Measurements from ENCODE around the gene PRPS2. TPM values are rescaled to one million over a fixed set of nuclear protein-coding genes. Genes with fewer than 3 reads are reported as not detected.
A peak's percentile ranks its signal among the peaks of the same experiment; 100 is the strongest.

The PRPS2 gene
- total RNA-seq, 1 experiment from 2014 or later: 56.6 TPM

DNA sequence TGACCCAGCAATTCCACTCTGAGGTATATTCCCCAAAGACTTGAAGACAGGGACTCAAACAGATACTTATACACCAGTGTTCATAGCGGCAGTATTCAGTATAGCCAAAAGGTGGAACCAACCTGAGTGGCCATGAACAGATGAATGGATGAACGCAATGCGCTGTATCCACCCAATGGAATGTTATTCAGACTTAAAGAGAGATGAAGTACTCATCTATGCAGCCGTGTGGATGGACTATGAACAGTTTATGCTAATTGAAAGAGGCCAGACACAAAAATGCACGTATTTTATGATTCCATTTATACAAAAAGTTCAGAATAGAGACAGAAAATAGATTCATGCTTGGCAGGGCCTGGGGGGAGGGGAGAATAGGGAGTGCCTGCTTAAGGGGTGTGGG is 26.3 kb downstream of the PRPS2 start:
- Histone ChIP-seq H3K27ac (ENCODE audit: low read length) (no peak overlapping the region), H3K27me3 (ENCODE audit: low read length) (no peaks in the 10 kb centered on the region), H3K4me2 (ENCODE audit: low read depth, low read length, poor library complexity, severe bottlenecking) (no peak overlapping the region), H3K4me3 (ENCODE audit: low read length) (no peak overlapping the region), H4K20me1 (ENCODE audit: insufficient read depth, low read depth, low read length) (no peaks in the 10 kb centered on the region), H2AFZ (ENCODE audit: low read length) (no peak overlapping the region), H3K9ac (ENCODE audit: low read length) (no peak overlapping the region), H3K4me1 (ENCODE audit: low read length) (no peaks in the 10 kb centered on the region), H3K36me3 (ENCODE audit: insufficient read depth, low read length) (peaks cover 6% of the 10 kb centered on the region; the same call in 1 of the 2 replicates), H3K9me3 (ENCODE audit: low read length) (no peaks in the 10 kb centered on the region), H3K79me2 (ENCODE audit: low read length) (no peaks in the 10 kb centered on the region), H3K9me2 (replicated peaks; ENCODE audit: insufficient read depth, low read length) (no peaks in the 10 kb centered on the region)
- DNase-seq: no peak

DNA sequence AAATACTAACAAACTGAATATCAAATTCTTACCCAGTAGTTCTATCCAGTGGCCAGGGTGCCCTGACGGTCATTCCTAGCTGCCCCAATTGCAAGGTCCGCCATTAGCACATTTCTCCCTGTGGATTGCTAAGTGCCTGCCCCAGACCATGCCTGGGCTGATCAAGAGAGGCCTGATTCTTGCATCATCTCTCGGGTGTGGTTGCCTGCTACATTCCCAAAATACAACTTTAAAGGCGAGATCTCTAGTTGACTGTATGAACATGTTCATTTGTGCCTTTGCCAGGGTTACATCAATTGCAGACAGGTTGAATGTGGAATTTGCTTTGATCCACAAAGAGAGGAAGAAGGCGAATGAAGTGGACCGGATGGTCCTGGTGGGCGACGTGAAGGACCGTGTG is 28.0 kb downstream of the PRPS2 start:
- Histone ChIP-seq H3K27me3 (ENCODE audit: low read length) (no peaks in the 10 kb centered on the region), H3K4me2 (ENCODE audit: low read depth, low read length, poor library complexity, severe bottlenecking) (no peak overlapping the region), H3K9me2 (replicated peaks; ENCODE audit: insufficient read depth, low read length) (no peaks in the 10 kb centered on the region), H2AFZ (ENCODE audit: low read length) (no peak overlapping the region), H3K9me3 (ENCODE audit: low read length) (no peaks in the 10 kb centered on the region), H3K27ac (ENCODE audit: low read length) (no peak overlapping the region), H3K79me2 (ENCODE audit: low read length) (no peaks in the 10 kb centered on the region), H3K4me1 (ENCODE audit: low read length) (no peaks in the 10 kb centered on the region), H3K9ac (ENCODE audit: low read length) (no peak overlapping the region), H4K20me1 (ENCODE audit: insufficient read depth, low read depth, low read length) (no peaks in the 10 kb centered on the region), H3K4me3 (ENCODE audit: low read length) (no peak overlapping the region), H3K36me3 (ENCODE audit: insufficient read depth, low read length) (peaks cover 9% of the 10 kb centered on the region; the same call in 1 of the 2 replicates)
- no peak for DNase-seq

DNA sequence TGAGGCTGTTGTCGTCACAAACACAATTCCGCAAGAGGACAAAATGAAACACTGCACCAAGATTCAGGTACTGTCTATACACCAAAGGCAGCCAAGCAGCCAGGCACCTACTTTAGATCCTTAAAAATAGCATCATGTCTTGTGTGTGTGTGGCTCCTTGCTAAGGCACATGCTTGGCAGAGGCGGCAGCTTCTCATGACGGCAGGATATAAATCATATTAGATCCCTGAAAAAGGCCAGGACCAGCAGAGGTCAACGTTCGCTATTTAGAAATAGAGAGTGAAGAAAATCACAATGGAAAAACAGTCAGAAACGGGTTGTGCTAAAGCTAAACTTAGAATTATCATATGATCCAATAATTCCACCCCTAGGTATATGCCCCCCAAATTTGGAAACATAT is 29.5 kb downstream of the PRPS2 start:
- no peaks in the 10 kb centered on the region for H3K9me2 ChIP-seq (replicated peaks; ENCODE audit: insufficient read depth, low read length)
- DNase-seq: no peak
- no peak overlapping the region for H3K9ac ChIP-seq (ENCODE audit: low read length)
- H3K4me3 ChIP-seq (ENCODE audit: low read length): no peak overlapping the region
- no peaks in the 10 kb centered on the region for H3K79me2 ChIP-seq (ENCODE audit: low read length)
- H3K36me3 ChIP-seq (ENCODE audit: insufficient read depth, low read length): peaks cover 9% of the 10 kb centered on the region; the same call in 1 of the 2 replicates
- no peaks in the 10 kb centered on the region for H4K20me1 ChIP-seq (ENCODE audit: insufficient read depth, low read depth, low read length)
- no peaks in the 10 kb centered on the region for H3K27me3 ChIP-seq (ENCODE audit: low read length)
- H3K27ac ChIP-seq (ENCODE audit: low read length): no peak overlapping the region
- no peaks in the 10 kb centered on the region for H3K4me1 ChIP-seq (ENCODE audit: low read length)
- H2AFZ ChIP-seq (ENCODE audit: low read length): no peak overlapping the region
- H3K4me2 ChIP-seq (ENCODE audit: low read depth, low read length, poor library complexity, severe bottlenecking): no peak overlapping the region
- no peaks in the 10 kb centered on the region for H3K9me3 ChIP-seq (ENCODE audit: low read length)

DNA sequence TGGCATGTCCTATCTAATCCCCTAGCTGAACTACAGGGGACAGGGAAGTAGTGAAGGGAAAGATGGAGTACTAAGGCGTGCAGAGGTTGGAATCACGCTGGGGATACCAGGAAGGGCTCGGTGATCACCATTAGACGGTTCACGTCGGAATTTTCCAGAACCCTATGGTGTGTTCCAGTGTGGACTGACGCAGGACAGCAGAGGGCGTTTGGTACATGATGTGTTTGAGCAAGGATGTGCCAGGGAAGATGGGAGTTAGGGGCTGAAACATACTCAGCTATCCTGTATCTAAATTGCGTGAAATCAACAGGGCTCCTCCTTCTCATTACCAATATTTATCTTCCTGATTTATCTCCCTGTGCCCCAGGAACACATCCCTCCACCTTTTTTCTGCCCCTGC is 33.7 kb downstream of the PRPS2 start:
- Histone ChIP-seq H3K27ac (ENCODE audit: low read length) (no peak overlapping the region), H3K79me2 (ENCODE audit: low read length) (no peaks in the 10 kb centered on the region), H3K4me2 (ENCODE audit: low read depth, low read length, poor library complexity, severe bottlenecking) (no peak overlapping the region), H3K36me3 (ENCODE audit: insufficient read depth, low read length) (peaks cover 4% of the 10 kb centered on the region; the same call in 1 of the 2 replicates), H3K9ac (ENCODE audit: low read length) (no peak overlapping the region), H4K20me1 (ENCODE audit: insufficient read depth, low read depth, low read length) (no peaks in the 10 kb centered on the region), H3K4me3 (ENCODE audit: low read length) (no peak overlapping the region), H3K27me3 (ENCODE audit: low read length) (no peaks in the 10 kb centered on the region), H3K9me3 (ENCODE audit: low read length) (no peaks in the 10 kb centered on the region), H3K4me1 (ENCODE audit: low read length) (no peaks in the 10 kb centered on the region), H2AFZ (ENCODE audit: low read length) (no peak overlapping the region), H3K9me2 (replicated peaks; ENCODE audit: insufficient read depth, low read length) (no peaks in the 10 kb centered on the region)
- DNase-seq: no peak

DNA sequence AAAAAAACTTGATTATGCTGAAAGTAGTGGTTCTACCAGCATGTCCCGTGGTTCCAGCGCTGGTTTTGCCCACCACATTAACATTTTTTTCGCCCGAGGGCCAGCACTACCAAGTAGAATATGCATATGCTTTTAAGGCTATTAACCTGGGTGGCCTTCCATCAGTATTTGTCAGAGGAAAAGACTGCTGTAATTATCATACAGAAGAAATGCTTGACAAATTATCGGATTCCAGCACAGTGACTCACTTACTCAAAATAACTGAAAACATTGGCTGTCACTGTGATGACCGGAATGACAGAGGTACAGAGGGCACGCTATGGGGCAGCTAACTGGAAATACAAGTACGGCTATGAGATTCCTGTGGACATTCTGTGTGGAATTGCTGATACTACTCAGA is 34.6 kb downstream of the PRPS2 start:
- no peaks in the 10 kb centered on the region for H3K79me2 ChIP-seq (ENCODE audit: low read length)
- H3K27me3 ChIP-seq (ENCODE audit: low read length): no peaks in the 10 kb centered on the region
- no peak for DNase-seq
- H3K4me3 ChIP-seq (ENCODE audit: low read length): no peak overlapping the region
- peaks cover 4% of the 10 kb centered on the region; the same call in 1 of the 2 replicates for H3K36me3 ChIP-seq (ENCODE audit: insufficient read depth, low read length)
- no peaks in the 10 kb centered on the region for H3K9me2 ChIP-seq (replicated peaks; ENCODE audit: insufficient read depth, low read length)
- H3K27ac ChIP-seq (ENCODE audit: low read length): no peak overlapping the region
- no peaks in the 10 kb centered on the region for H3K9me3 ChIP-seq (ENCODE audit: low read length)
- H3K9ac ChIP-seq (ENCODE audit: low read length): no peak overlapping the region
- no peaks in the 10 kb centered on the region for H3K4me1 ChIP-seq (ENCODE audit: low read length)
- H4K20me1 ChIP-seq (ENCODE audit: insufficient read depth, low read depth, low read length): no peaks in the 10 kb centered on the region
- no peak overlapping the region for H3K4me2 ChIP-seq (ENCODE audit: low read depth, low read length, poor library complexity, severe bottlenecking)
- H2AFZ ChIP-seq (ENCODE audit: low read length): no peak overlapping the region

DNA sequence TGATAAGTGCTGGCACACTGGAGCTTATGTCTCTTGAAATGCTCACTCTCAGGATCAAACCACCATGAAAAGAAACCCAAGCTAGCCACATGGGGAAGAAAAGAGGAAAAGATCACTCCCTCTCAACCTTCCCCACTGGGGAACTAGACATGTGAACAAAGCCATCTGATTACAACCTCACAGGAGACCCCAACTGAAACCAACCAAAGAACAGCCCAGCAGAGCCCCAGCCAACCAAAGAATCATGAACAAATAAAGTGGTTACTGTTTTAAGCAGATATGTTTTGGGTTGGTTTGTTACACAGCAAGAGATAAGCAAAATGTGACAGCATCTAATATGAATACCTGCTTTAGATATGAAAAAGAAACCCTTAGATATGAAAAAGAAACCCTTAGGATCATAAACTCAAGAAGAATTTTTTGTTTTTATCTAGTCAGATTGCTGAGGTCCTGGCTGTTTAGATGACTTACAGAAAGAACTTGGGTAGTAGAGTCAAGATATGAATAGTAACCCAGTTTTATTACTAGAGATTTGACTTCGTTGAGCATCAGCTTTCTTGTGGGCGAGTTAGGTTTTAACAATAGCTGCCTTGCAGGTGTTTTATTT is 52.0 kb downstream of the PRPS2 start:
- H3K9ac ChIP-seq (ENCODE audit: low read length): no peak overlapping the region
- no peaks in the 10 kb centered on the region for H3K9me2 ChIP-seq (replicated peaks; ENCODE audit: insufficient read depth, low read length)
- no peak overlapping the region for H3K27ac ChIP-seq (ENCODE audit: low read length)
- peaks cover 18% of the 10 kb centered on the region for H3K4me1 ChIP-seq (ENCODE audit: low read length)
- H2AFZ ChIP-seq (ENCODE audit: low read length): 0 out of 2 replicates have a peak overlapping the region, but pooled peaks have one; percentile 54
- H3K4me2 ChIP-seq (ENCODE audit: low read depth, low read length, poor library complexity, severe bottlenecking): peak overlapping the region; percentile 62
- no peaks in the 10 kb centered on the region for H3K9me3 ChIP-seq (ENCODE audit: low read length)
- peak overlapping the region; percentile 51; the same call in 1 of the 2 replicates for H3K4me3 ChIP-seq (ENCODE audit: low read length)
- no peak for DNase-seq
- H3K27me3 ChIP-seq (ENCODE audit: low read length): no peaks in the 10 kb centered on the region
- H3K79me2 ChIP-seq (ENCODE audit: low read length): no peaks in the 10 kb centered on the region
- no peaks in the 10 kb centered on the region for H3K36me3 ChIP-seq (ENCODE audit: insufficient read depth, low read length)
- H4K20me1 ChIP-seq (ENCODE audit: insufficient read depth, low read depth, low read length): no peaks in the 10 kb centered on the region

DNA sequence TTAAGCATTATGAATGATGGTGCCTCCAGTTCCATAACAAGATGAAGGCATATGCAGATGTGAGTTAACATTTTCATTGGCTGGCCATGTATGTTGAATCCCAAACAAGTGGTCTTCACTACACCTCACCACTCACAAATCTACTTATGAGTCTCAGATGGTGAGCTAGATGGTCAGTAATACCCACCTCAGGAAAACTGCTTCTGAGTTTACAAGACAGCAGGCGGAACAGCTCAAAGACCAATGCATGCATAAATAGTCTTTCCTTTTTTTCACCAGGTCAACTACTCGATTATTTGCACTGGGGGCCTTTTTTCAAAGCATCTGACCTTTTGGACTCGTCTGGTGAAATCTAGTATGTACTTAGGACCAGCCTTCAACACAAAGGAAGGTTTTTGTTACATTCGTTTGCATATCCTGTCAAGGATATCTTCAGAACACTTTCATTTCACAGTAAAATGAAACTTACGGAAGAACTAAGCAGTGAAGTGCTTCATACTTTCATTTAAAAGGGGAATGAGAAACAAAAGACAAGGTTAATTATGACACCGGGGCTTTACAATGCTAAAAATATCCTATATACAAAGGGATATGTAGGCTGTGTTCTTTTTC is 52.6 kb downstream of the PRPS2 start:
- no peaks in the 10 kb centered on the region for H4K20me1 ChIP-seq (ENCODE audit: insufficient read depth, low read depth, low read length)
- H3K36me3 ChIP-seq (ENCODE audit: insufficient read depth, low read length): no peaks in the 10 kb centered on the region

DNA sequence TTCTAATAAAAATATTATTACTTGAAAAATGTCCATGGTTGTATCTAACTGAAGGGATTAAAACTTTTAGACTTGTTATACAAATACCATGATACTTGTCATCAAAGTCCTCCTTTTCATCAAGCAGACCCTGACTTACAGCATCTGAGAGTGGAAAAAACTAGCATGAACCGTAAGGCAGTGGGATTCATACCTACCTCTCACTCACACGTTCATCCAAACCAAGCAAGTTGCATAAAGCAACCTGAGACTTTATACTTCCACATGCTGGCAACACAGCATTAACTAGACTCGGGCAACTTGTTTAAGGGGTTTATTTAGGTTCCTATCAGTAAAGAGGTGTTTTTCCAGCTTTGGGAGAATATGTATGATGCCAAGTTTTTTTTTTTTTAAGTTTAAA is 53.1 kb downstream of the PRPS2 start:
- Histone ChIP-seq H3K4me1 (ENCODE audit: low read length) (peaks cover 18% of the 10 kb centered on the region), H3K27ac (ENCODE audit: low read length) (peak overlapping the region; percentile 50; the same call in 1 of the 2 replicates)
- no peak for DNase-seq

More for the DNA sequence above, 52.6 kb downstream of the PRPS2 start:
- H3K79me2 ChIP-seq (ENCODE audit: low read length): no peaks in the 10 kb centered on the region
- H3K9me2 ChIP-seq (replicated peaks; ENCODE audit: insufficient read depth, low read length): no peaks in the 10 kb centered on the region
- peak overlapping the region; percentile 50; the same call in 1 of the 2 replicates for H3K27ac ChIP-seq (ENCODE audit: low read length)
- H3K4me1 ChIP-seq (ENCODE audit: low read length): peaks cover 18% of the 10 kb centered on the region
- peak overlapping the region; percentile 62 for H3K4me2 ChIP-seq (ENCODE audit: low read depth, low read length, poor library complexity, severe bottlenecking)
- peak overlapping the region; percentile 54 for H2AFZ ChIP-seq (ENCODE audit: low read length)
- H3K9ac ChIP-seq (ENCODE audit: low read length): peak overlapping the region; percentile 19; the same call in 1 of the 2 replicates
- peak overlapping the region; percentile 51 for H3K4me3 ChIP-seq (ENCODE audit: low read length)
- H3K9me3 ChIP-seq (ENCODE audit: low read length): no peaks in the 10 kb centered on the region
- no peaks in the 10 kb centered on the region for H3K27me3 ChIP-seq (ENCODE audit: low read length)
- peak; percentile 66 for DNase-seq

More for the DNA sequence above, 53.1 kb downstream of the PRPS2 start:
- Histone ChIP-seq H3K9ac (ENCODE audit: low read length) (peak overlapping the region; percentile 19; the same call in 1 of the 2 replicates), H3K36me3 (ENCODE audit: insufficient read depth, low read length) (no peaks in the 10 kb centered on the region), H3K9me2 (replicated peaks; ENCODE audit: insufficient read depth, low read length) (no peaks in the 10 kb centered on the region), H3K4me3 (ENCODE audit: low read length) (peak overlapping the region; percentile 51), H3K4me2 (ENCODE audit: low read depth, low read length, poor library complexity, severe bottlenecking) (peak overlapping the region; percentile 62), H4K20me1 (ENCODE audit: insufficient read depth, low read depth, low read length) (no peaks in the 10 kb centered on the region), H3K9me3 (ENCODE audit: low read length) (no peaks in the 10 kb centered on the region), H3K27me3 (ENCODE audit: low read length) (no peaks in the 10 kb centered on the region), H3K79me2 (ENCODE audit: low read length) (no peaks in the 10 kb centered on the region), H2AFZ (ENCODE audit: low read length) (peak overlapping the region; percentile 54; the same call in 1 of the 2 replicates)
